NCI-H1694 (cell line): ENCODE measurements around the gene VPS13D.

ENCODE experiments used
- DNase-seq: peaks from one replicate; lab custom pipeline; 2025; lab: John Stamatoyannopoulos, UW

The VPS13D gene

DNA sequence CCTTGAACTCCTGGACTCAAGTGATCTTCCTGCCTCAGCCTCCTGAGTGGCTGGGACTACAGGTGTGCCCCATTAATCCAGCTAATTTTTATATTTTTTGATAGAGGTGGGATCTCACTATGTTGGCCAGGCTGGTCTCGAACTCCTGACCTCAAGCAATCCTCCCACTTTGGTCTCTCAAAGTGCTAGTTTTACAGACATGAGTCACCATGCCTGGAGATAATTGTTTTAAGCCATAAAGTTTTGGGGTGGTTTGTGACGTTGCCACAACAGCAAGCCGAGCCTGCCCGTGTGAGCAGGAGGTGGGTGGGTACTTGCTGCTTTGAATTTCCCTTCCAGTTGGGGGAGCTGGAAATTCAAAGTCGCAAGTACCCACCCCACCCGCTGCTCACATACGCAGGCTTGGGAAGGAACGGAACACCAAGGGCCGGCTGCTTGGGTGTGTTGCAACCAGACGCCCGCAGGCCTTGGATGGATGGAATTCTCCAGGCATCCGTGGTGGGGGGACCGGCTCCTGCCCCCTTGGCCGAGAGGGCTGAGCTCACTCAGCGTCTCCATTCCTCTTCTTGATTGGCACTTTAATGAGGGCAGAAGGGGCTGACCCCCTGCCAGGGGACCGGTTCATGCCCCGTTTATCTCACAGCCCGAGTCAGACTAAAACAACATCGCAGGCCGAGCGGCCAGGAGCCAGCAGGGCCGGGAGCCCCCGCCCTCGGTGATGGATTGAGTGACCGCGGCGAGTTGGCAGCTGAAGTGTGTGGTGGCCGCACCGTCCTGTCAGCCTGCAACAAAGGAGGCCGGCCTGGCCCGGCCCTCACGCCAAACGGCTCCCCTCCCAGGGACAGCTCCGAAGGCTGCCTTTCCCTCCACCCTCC, 310.1 kb downstream of the VPS13D start:
- DNase-seq = no peak

DNA sequence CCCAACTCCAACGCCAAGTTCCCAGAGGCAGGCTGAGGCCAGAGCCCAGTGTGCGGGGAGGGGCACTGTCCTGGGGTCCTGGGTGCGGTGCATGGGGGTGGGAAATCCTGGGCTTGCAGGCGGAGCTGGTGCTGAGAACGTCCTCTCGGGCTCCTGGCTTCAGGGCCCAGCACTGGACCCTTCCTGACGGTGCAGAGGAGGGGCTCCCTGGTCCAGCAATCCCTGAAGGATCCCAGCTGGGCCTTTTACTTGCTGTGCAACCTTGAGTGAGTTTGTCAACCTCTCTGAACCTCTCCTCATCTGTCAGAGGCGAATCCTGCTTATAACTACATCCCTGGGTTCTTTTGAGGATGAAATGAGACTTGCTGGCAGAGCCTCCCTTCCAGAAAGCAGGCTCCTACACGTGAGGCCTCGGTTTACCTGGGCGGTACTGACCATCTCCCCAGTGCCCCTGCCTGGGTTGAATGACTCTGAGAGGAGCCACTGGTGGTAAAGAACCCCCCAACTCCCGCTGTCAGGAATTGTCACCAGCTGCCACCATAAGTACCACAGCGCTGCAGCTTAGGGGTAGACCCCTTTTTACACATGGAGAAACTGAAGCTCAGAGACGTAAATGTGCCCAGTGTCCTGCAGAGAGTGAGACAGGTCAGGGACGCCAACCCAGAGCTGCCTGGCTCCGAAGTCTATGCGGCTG, 310.9 kb downstream of the VPS13D start:
- DNase-seq = no peak

- DNase-seq = no peak
These were observed 311.7 kb downstream of the VPS13D start for GRCh38 chr1:12541274-12542137.

GRCh38 chr1:12542138-12542465, 312.3 kb downstream of the VPS13D start:
- no peak for DNase-seq

DNA sequence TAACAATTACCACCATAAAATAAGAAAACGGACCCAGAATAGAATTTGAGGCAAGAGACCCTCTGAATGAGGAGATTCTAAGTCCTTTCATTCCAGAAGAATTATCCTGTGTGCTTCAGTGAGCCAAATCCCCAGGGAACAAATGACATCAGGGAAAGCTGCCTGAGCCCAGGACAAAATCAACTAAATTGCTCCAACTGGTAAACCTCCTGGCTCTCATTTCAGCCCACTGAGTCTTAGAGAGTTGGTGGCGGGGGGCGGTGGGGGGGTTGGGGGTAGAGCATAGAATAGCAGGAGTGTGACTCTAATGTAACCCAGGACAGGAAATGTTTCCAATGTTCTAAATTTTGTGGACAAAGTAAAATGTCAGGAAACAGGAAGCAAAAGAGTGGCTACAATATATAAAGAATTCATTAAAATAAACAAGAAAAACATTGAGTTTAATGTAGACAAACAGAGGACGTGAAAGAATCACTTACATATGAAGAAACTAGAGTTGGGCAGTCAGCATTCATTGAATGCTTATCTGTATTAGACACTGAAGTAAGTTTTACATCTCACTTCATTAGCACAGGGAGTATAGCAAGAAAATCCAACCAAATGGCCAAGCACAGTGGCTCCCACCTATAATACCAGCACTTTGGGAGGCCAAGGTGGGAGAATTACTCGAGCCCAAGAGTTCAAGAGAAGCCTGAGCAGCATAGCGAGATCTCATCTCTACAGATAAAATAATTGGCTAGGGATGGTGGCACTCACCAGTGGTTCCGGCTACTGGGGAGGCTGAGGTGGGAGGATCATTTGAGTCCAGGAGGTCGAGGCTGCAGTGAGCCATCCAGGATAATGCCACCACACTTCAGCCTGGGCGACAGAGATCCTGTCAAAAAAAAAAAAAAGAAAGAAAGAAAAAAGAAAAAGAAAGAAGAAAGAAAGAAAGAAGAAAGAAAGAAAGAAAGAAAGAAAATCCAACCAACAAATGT, 313.1 kb downstream of the VPS13D start:
- no peak for DNase-seq

- no peak for DNase-seq
These were observed 313.9 kb downstream of the VPS13D start for GRCh38 chr1:12543740-12544154.

- DNase-seq = no peak
These were observed 314.5 kb downstream of the VPS13D start for GRCh38 chr1:12544357-12544756.

DNA sequence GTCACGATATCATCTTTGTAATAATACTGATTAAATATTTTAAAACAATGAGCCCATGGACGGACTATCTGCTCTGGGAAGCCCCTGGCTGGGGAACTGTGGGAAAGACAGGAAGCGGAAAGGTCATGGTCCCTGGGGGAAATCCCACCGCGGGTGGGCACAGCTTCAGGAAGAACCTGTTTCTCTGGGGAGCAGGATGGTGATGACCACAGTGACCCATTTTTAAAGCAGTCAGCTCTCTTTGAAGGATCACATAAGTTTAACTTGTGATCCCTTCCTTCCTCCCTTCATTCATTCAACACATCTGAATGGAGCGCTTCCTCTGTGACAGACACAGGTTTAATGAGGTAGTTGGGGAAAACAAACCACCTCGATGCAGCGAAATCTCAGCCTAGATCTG, 315.2 kb downstream of the VPS13D start:
- DNase-seq = no peak

DNA sequence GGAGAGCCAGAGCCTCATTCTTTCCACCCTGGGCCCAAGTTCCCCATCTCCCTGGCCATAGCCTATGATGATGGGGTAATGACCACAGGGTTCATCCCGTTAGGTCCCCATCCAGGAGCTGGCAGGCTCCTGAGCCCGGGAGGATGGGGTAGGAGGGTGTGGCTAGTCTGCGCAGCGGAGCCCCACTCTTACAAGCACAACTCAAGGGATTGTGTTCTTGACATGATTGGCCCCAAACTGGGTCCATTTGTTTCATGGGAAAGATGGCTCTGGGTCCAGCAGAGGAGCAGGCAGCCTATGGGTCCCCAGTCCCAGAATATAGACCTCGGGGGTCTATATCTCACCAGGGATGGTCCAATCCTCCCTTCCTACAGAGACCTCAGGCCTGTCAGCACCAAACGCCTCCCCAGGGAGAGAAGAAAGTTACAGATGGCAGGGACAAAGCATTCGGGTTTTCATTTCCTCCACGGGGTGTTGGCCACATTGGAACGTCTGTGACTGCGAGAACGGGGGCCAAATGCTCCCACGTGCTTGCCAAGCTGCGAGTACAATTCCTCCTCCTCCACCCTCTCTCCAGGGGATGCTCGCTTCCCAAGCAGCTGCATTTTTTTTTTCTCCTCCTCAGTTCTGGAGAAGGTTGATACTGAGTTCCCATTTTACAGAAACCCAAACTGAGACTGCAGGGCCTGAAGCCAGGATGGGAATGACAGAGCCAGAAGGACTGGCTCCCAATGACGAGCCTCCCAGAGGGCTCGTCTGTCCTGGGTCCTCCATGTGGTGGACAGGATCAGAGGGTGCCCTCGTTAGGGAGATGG, 317.1 kb downstream of the VPS13D start:
- no peak for DNase-seq

GRCh38 chr1:12547586-12548225, 317.9 kb downstream of the VPS13D start:
- no peak for DNase-seq

GRCh38 chr1:12548279-12548972, 318.6 kb downstream of the VPS13D start:
- DNase-seq = no peak

DNA sequence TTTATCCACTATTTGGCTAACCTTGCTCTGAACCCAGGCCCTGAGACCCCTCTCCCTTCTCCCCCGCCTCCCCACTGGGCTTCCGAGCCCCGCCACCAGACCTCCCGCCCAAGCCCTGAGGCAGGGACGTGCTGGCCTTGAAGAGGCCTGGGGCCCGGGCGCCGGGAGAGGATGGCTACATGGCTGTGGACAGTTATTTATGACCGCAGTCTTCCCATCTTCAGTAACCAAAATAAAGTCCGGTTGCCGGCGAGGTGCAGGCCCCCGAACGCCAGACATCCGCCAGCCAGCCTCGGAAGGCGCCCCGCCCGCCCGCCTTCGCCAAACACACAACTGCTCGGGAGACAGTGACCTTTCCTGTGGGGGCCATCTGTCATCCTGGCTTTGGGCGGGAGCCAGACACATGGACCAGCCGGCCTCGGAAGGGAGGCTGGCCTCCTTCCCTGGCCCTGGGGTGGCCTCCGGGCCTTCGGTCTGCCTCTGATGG, 319.2 kb downstream of the VPS13D start:
- no peak for DNase-seq

DNA sequence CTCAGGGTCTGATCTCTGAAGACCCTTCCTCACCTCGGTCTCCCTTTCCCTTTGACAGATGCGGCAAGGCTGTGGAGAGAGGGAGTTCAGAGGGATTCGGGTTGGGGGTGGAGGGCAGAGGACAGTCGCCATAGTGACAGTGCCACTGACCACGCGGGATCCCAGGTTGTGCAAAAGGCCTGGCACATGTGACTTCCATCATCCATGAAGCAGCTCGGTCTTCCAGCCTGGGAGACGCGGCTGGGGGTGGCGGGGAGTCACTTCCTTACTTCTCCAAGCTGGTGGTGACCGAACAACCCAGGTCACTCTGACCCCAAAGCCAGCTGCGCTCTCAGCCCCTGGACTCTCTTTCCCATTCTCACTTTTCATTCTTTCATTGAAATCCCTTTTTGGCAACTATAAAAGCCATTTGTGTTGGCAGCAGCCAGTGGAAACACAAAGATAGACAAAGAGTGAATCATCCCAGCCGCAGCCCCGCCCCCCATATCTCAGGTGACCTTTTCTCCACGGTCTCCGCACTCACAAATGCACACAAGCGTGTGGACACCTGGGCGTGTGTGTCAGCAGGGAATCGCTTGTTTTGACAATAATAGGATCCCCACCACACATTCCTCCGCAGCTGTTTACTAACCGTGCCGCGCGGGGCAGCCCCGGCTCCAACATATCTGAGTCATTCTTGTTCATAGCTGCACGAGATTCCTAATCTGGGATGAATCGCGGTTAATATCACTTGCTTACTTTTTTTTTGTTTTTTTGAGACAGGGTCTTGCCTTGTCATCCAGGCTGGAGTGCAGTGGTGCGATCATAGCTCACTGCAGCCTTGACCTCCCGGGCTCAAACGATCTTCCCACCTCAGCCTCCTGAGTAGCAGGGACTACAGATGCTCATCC, 319.9 kb downstream of the VPS13D start:
- no peak for DNase-seq

DNA sequence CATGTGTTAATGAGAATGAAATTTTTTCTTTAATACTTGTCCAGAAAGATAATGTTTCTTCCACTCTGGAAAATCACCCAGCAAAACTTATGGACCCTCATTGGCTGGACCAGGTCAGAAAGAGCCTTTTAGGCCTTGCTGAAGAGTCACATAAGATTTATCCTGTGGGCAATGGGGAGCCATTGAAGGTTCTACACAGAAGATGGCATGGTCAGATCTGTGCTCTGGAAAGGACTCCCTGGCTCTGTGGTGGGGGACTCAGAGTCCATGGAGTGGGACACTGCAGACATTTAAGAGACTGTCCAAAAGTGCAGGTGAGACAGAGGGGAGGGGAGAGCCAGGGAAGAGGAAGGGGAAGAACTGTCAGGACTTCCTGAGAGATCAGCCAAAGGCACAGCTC, 321.8 kb downstream of the VPS13D start:
- DNase-seq = no peak

DNA sequence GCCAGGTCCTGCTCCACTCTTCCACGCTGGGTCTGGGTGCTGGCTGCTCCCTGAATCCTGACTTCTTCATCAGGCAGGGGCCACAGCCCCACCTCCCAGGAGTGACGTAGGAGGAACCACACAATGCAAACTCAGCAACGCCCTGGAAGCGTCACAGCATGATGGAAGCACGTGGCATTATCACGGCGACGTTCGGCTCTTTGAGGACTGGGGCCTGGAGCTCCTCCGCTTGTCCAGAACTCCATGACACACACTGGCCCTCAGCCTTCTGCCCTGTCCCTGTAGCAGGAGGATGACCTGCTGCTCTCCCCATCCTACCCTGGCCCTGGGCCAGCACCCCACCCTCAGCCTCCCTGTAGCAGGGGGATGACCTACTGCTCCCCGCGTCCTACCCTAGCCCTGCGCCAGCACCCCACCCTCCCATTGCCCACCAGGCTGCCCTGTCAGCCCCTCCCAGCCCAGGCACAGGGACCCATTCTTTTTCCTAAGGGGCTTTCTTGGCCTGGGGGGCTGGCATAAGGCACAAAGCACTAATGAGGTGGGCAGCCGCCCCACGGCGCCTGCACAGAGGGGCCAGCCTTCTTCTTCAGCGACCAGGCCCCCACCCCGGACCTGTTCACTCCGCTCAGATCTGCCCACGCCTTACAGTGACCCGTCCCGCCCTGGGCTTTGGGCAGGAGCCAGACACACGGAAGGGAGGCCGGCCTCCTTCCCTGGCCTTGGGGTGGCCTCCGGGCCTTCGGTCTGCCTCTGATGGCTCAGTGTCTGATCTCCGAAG, 322.5 kb downstream of the VPS13D start:
- no peak for DNase-seq

- DNase-seq = no peak
These were observed 323.4 kb downstream of the VPS13D start for GRCh38 chr1:12552951-12553921.
